GM20000 (cell line): ENCODE results near the gene LHFPL2.

Experiments
- DNase-seq: peaks from one replicate; pipeline ENCODE4 v3.0.0; 2012; ENCODE audit warnings: low spot score
- CTCF ChIP-seq: IDR thresholded peaks from 2 replicates; pipeline ENCODE4 v1.5.1; 2012; ENCODE audit warnings: mild to moderate bottlenecking, control low read depth; ENCODE audit errors: extremely low read depth, missing control alignments

LHFPL2 gene

GRCh38 chr5:78449103-78449502 is 199.5 kb downstream of the LHFPL2 start:
- TF ChIP-seq CTCF = no peak
- DNase-seq = no peak

GRCh38 chr5:78447775-78448424 is 200.7 kb downstream of the LHFPL2 start:
- TF ChIP-seq CTCF = no peak
- no peak for DNase-seq
